Mesenchymal stem cell (in vitro differentiated cells and primary cell): Measurements from ENCODE around the gene TGFBI.
"Not testable (repeated sequence)": the region's sequence is repeated elsewhere in the genome, so short reads cannot be mapped to it uniquely, and the experiment has no call there.

Experiments used
- DNase-seq: peaks from one replicate; pipeline ENCODE4 v3.0.0-alpha.2; 2013
- H2AFZ ChIP-seq: one replicate; pipeline ENCODE4 v1.6.1; 2013; ENCODE audit warnings: low read depth, mild to moderate bottlenecking, control low read depth, inconsistent platforms, low read length, moderate library complexity
- H2AK5ac ChIP-seq: 2 replicates; pipeline ENCODE4 v1.6.1; 2013; ENCODE audit warnings: low read length, moderate library complexity, mild to moderate bottlenecking, inconsistent platforms; ENCODE audit not compliant: severe bottlenecking
- H2BK120ac ChIP-seq: one replicate; pipeline ENCODE4 v1.6.1; 2013; ENCODE audit warnings: low read depth, mild to moderate bottlenecking, inconsistent platforms, low read length, moderate library complexity
- H2BK12ac ChIP-seq, 2 experiments: one replicate each; pipeline ENCODE4 v1.6.1; 2013; ENCODE audit warnings: inconsistent platforms in 2 of 2, low read length in 2 of 2, mild to moderate bottlenecking in 2 of 2, moderate library complexity in 2 of 2, control low read depth in 1 of 2
- H2BK15ac ChIP-seq: one replicate; pipeline ENCODE4 v1.6.1; 2013; ENCODE audit warnings: mild to moderate bottlenecking, low read depth, inconsistent platforms; ENCODE audit not compliant: poor library complexity, severe bottlenecking
- H2BK5ac ChIP-seq: 2 replicates; pipeline ENCODE4 v1.6.1; 2013; ENCODE audit warnings: low read depth, mild to moderate bottlenecking, low read length, control low read depth, inconsistent platforms; ENCODE audit not compliant: poor library complexity, severe bottlenecking
- H3K14ac ChIP-seq, 2 experiments: one replicate each; pipeline ENCODE4 v1.6.1; 2013; ENCODE audit warnings: inconsistent platforms in 2 of 2, low read length in 2 of 2, control low read depth in 1 of 2, mild to moderate bottlenecking in 1 of 2, moderate library complexity in 1 of 2
- H3K18ac ChIP-seq, 2 experiments: one replicate each; pipeline ENCODE4 v1.6.1; 2013; ENCODE audit warnings: inconsistent platforms in 2 of 2, low read length in 2 of 2, control low read depth in 1 of 2, low read depth in 1 of 2, mild to moderate bottlenecking in 1 of 2
- H3K23ac ChIP-seq, 2 experiments: one replicate each; pipeline ENCODE4 v1.6.1; 2013; ENCODE audit warnings: inconsistent platforms in 2 of 2, low read length in 2 of 2, mild to moderate bottlenecking in 2 of 2, moderate library complexity in 2 of 2, control low read depth in 1 of 2
- H3K27ac ChIP-seq: 2 replicates; pipeline ENCODE4 v1.5.1; 2013; ENCODE audit warnings: mild to moderate bottlenecking, moderate library complexity, low read length, control low read depth, inconsistent platforms; ENCODE audit not compliant: poor library complexity, severe bottlenecking
- H3K27me3 ChIP-seq, 2 experiments: 2 replicates each; pipeline versions ENCODE4 v1.6.1 to v1.7.0; 2013; ENCODE audit warnings: low read length in 2 of 2, mild to moderate bottlenecking in 2 of 2, moderate library complexity in 2 of 2, control low read depth in 1 of 2, inconsistent platforms in 1 of 2; ENCODE audit not compliant: control insufficient read depth in 1 of 2, insufficient read depth in 1 of 2
- H3K36me3 ChIP-seq, 2 experiments: 2 replicates each; pipeline versions ENCODE4 v1.6.1 to v1.7.0; 2013; ENCODE audit warnings: low read length in 2 of 2, control low read depth in 1 of 2, inconsistent platforms in 1 of 2, low read depth in 1 of 2, mild to moderate bottlenecking in 1 of 2; ENCODE audit not compliant: insufficient read depth in 2 of 2, control insufficient read depth in 1 of 2
- H3K4ac ChIP-seq, 2 experiments: one replicate each; pipeline ENCODE4 v1.6.1; 2013; ENCODE audit warnings: inconsistent platforms in 2 of 2, low read length in 2 of 2, mild to moderate bottlenecking in 2 of 2, moderate library complexity in 2 of 2, control low read depth in 1 of 2, low read depth in 1 of 2
- H3K4me1 ChIP-seq: 2 replicates; pipeline ENCODE4 v1.6.1; 2013; ENCODE audit warnings: low read depth, low read length, control low read depth; ENCODE audit not compliant: control insufficient read depth, insufficient read depth
- H3K4me2 ChIP-seq: 2 replicates; pipeline ENCODE4 v1.6.1; 2013; ENCODE audit warnings: low read length, mild to moderate bottlenecking, inconsistent platforms; ENCODE audit not compliant: poor library complexity, severe bottlenecking
- H3K4me3 ChIP-seq, 2 experiments: 2 replicates each; pipeline versions ENCODE4 v1.5.1 to v1.7.0; 2013; ENCODE audit warnings: low read length in 2 of 2, mild to moderate bottlenecking in 2 of 2, control low read depth in 1 of 2, low read depth in 1 of 2; ENCODE audit not compliant: insufficient read depth in 1 of 2
- H3K79me1 ChIP-seq: replicated peaks from 2 replicates; pipeline ENCODE4 v1.6.1; 2013; ENCODE audit warnings: mild to moderate bottlenecking, control low read depth, low read length, inconsistent platforms; ENCODE audit not compliant: poor library complexity, severe bottlenecking
- H3K9ac ChIP-seq: 2 replicates; pipeline ENCODE4 v1.7.0; 2013; ENCODE audit warnings: mild to moderate bottlenecking, low read length, moderate library complexity
- H3K9me3 ChIP-seq: 2 replicates; pipeline ENCODE4 v1.7.0; 2013; ENCODE audit warnings: mild to moderate bottlenecking, low read length; ENCODE audit not compliant: control insufficient read depth
- H4K8ac ChIP-seq: one replicate; pipeline ENCODE4 v1.6.1; 2013; ENCODE audit warnings: inconsistent platforms, mild to moderate bottlenecking, low read length, moderate library complexity
- H4K91ac ChIP-seq: one replicate; pipeline ENCODE4 v1.6.1; 2013; ENCODE audit warnings: mild to moderate bottlenecking, low read length, inconsistent platforms
- WGBS: methylation state at CpG from one replicate; pipeline ENCODE4 v1.1.7; 2013; ENCODE audit warnings: mixed read lengths; 5-methylcytosine and 5-hydroxymethylcytosine counted together

TGFBI gene

GRCh38 chr5:136043551-136043950 is 14.8 kb downstream of the TGFBI start:
- H3K4ac ChIP-seq, result peak overlapping the region in 1 of 2 experiments; percentile 27
- no peak overlapping the region for H3K27ac ChIP-seq
- H4K91ac ChIP-seq, result peak overlapping the region; percentile 15
- no peak overlapping the region for H2BK5ac ChIP-seq
- H3K36me3 ChIP-seq, result peaks cover 44 to 72% of the 10 kb centered on the region in 2 experiments
- peak overlapping the region in 1 of 2 experiments; percentile 25 for H3K18ac ChIP-seq
- peak overlapping the region; percentile 50 for H4K8ac ChIP-seq
- no peak overlapping the region for H3K4me3 ChIP-seq
- H3K79me1 ChIP-seq, result peaks cover 20% of the 10 kb centered on the region
- H3K9me3 ChIP-seq, result peaks cover 4% of the 10 kb centered on the region
- no peak overlapping the region for H3K23ac ChIP-seq
- H2AFZ ChIP-seq, result no peak overlapping the region
- DNase-seq, result no peak
- peak overlapping the region; percentile 76 for H2BK15ac ChIP-seq
- no peaks in the 10 kb centered on the region for H3K27me3 ChIP-seq
- no peak overlapping the region for H2BK12ac ChIP-seq
- no peak overlapping the region for H3K9ac ChIP-seq
- WGBS, result 100% methylated on average over 1 of the region's 2 CpGs
- H3K14ac ChIP-seq, result peak overlapping the region in 1 of 2 experiments; percentile 46
- no peak overlapping the region for H3K4me2 ChIP-seq
- peak overlapping the region; percentile 55 for H2AK5ac ChIP-seq
- H2BK120ac ChIP-seq, result no peak overlapping the region
- peaks cover 9% of the 10 kb centered on the region for H3K4me1 ChIP-seq

DNA sequence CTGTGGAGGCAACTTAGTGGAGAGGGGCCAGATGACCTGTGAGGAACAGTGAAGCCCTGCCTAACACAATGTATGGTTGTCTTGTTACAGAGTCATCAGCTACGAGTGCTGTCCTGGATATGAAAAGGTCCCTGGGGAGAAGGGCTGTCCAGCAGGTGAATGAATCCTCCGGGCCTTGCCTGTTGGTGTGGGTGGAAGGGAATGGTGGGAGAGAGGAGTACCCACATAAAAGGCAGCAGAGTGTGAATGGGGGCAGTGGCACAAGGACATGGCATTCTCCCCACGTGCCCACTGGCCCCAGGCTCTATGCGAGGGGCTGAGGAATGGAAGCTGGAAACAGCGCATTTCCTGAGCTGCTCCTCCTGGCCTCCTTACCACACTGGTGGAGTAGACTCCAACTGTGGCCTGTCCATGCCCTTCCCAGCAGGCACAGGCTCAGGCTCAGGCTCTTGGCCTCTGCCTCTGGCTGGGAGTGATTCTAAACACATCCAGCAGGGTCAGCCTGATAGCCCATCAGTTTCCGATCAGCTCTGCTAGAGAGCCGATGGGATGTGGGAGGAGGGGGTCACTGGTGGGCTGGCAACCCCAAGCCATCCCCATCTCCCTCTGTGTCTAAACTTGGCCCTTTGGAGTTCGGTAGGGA is 15.3 kb downstream of the TGFBI start:
- Histone ChIP-seq H3K27me3 (no peaks in the 10 kb centered on the region), H4K91ac (peak overlapping the region; percentile 35), H2BK120ac (no peak overlapping the region), H2AK5ac (peak overlapping the region; percentile 55), H2BK5ac (no peak overlapping the region), H4K8ac (peak overlapping the region; percentile 50), H3K79me1 (peaks cover 18% of the 10 kb centered on the region), H2BK12ac (peak overlapping the region; percentile 33 to 49), H3K9me3 (no peaks in the 10 kb centered on the region), H2AFZ (no peak overlapping the region), H3K9ac (no peak overlapping the region), H3K23ac (no peak overlapping the region), H3K4me2 (no peak overlapping the region), H3K4me3 (no peak overlapping the region), H3K18ac (peak overlapping the region in 1 of 2 experiments; percentile 49), H3K4ac (peak overlapping the region in 1 of 2 experiments; percentile 27), H3K4me1 (peaks cover 9% of the 10 kb centered on the region), H3K14ac (peak overlapping the region in 1 of 2 experiments; percentile 46), H3K36me3 (peaks cover 50 to 72% of the 10 kb centered on the region in 2 experiments), H2BK15ac (peak overlapping the region; percentile 76), H3K27ac (no peak overlapping the region)
- 92% methylated on average over 8 of the region's 8 CpGs for WGBS
- DNase-seq, result no peak

GRCh38 chr5:136045026-136045425 is 16.2 kb downstream of the TGFBI start:
- H4K8ac ChIP-seq, H3K4me2 ChIP-seq, H2BK15ac ChIP-seq, H2AFZ ChIP-seq, H3K4ac ChIP-seq, H3K14ac ChIP-seq, H2BK12ac ChIP-seq, H2BK5ac ChIP-seq, H3K27ac ChIP-seq, H3K9me3 ChIP-seq, H2BK120ac ChIP-seq, H3K4me3 ChIP-seq, H3K9ac ChIP-seq, H3K18ac ChIP-seq, H3K4me1 ChIP-seq, H4K91ac ChIP-seq, H3K27me3 ChIP-seq, H3K23ac ChIP-seq, DNase-seq, H2AK5ac ChIP-seq: not testable (repeated sequence)
- Histone ChIP-seq H3K79me1 (peaks cover 12% of the 10 kb centered on the region), H3K36me3 (peaks cover 53 to 72% of the 10 kb centered on the region in 2 experiments)
- WGBS, result 98% methylated on average over 8 of the region's 8 CpGs

DNA sequence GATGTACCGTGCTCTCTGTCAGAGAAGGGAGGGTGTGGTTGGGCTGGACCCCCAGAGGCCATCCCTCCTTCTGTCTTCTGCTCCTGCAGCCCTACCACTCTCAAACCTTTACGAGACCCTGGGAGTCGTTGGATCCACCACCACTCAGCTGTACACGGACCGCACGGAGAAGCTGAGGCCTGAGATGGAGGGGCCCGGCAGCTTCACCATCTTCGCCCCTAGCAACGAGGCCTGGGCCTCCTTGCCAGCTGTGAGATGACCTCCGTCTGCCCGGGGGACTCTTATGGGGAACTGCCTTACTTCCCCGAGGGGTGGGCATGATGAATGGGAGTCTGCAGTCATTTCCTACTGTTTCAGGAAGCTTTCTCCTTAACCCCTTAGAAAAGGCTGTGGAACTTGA is 17.5 kb downstream of the TGFBI start:
- Histone ChIP-seq H3K4me3 (no peak overlapping the region), H3K23ac (no peak overlapping the region), H3K18ac (no peak overlapping the region), H3K27me3 (no peaks in the 10 kb centered on the region), H3K14ac (no peak overlapping the region), H2BK120ac (no peak overlapping the region), H2BK15ac (no peak overlapping the region), H3K79me1 (peaks cover 8% of the 10 kb centered on the region), H3K9me3 (no peaks in the 10 kb centered on the region), H4K91ac (no peak overlapping the region), H4K8ac (no peak overlapping the region), H3K4ac (no peak overlapping the region), H2AFZ (no peak overlapping the region), H3K4me2 (no peak overlapping the region), H2BK12ac (no peak overlapping the region), H3K27ac (no peak overlapping the region), H3K4me1 (peaks cover under 1% of the 10 kb centered on the region), H2AK5ac (no peak overlapping the region), H3K36me3 (peaks cover 48 to 70% of the 10 kb centered on the region in 2 experiments), H3K9ac (no peak overlapping the region), H2BK5ac (no peak overlapping the region)
- DNase-seq, result no peak
- 94% methylated on average over 12 of the region's 12 CpGs for WGBS
